Activated CD4-positive, alpha-beta T cell treated with anti-CD3 and anti-CD28 coated beads, Interleukin-2, amount 50 U/mL, for 24 hours (primary cell): ENCODE results near the gene CTRL.

ENCODE experiments used
- DNase-seq, 2 donors: peaks; one replicate each; pipeline ENCODE4 v3.0.0-alpha.2; 2020; ENCODE audit warnings: low read depth in 1 of 2, low spot score in 1 of 2

Gene CTRL

DNA sequence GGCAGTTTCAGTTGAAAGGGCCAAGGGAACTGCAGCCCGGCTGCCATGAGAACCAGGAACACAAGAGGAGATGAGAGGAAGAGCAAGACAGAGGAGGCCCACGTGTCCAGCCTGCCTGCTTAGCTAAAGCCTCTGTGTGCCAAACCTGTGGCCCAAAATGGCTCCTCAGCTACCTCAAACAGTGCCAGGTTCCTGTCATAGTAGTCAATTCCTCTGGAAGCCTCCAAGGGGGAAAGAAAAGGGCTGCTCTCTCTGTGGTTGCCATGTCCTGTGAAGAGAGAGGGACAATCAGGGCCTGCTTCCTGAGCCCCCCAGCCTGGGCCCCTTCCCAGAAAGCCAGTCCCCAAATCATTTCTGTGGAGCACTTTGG lies 31.6 kb upstream of the CTRL start:
- DNase-seq: no peak

DNA sequence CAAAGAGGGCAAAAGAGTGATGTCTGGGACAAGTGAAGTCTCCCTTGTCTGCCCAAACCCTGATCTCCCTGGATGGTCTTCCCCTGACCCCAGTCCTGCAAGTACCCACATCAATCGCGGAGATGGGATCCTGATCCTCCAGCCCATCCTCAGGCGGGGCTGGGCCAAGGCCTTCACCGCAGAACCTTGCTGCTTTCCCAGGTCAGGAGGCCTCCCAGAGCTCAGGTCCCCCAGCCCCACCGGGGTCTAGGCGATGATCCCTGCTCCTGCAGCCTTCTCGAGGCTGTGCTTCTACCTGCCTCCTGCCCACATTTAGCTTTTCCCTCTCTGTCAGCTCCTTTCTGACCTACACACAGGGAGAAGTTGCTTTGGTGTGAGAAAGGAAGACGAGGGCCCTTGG lies 30.5 kb upstream of the CTRL start:
- no peak for DNase-seq

DNA sequence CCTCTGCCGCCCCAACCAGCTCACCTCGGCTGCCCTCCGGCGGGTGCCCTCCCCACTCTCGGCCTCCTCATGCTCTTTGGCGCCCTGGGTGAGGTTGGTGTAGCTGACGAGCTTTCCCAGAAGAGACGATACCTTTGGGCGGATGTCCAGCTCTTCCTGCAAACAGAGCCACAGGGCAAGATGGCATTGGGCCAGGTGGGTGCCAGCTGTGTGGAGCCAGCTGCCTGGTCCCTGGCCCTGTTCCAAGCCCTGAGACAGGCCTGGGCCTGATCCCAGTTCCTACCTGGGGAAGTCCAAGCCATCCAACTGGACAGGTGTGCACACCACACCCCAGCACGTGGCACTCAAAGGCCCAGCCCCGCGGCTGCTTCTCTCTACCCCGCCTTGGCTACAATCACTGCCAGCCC lies 29.9 kb upstream of the CTRL start:
- no peak for DNase-seq

DNA sequence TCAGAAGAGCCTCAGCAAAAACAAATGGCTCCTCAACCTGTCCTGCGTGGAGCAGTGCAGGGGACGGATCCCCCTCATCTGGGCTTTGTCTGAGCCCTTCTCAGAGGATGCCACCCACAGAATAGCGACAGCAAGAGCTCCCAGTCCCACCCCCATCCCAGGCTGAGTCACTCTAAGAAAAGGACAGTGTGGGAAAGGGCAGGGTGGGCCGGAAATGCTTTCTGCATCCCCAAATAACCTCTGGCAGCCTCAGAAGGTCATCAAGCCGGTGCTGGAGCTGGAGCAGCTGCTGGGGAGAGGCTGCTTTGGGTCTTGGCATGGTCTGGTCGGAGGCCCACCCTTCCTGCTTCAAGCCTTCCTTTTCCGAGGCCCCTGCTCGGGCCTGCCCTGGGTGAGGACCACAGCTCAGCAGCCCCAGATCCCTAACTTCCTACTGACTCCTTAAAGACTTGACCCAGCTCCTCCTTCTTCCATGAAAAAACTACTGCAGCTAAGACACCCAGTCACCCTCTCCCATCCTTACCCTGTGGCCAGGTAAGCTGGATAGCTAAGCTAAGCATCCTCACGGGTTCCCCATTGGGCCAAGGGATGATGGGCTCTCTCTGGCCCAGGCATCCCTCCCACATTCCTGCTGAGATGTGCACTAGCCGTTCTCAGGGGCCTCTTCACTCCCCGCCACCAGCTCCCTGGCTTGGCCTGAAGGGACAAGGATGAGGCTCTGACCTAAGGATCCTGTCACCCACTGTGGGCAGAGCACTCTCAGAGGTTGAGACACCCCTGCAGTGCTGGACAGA lies 28.1 kb upstream of the CTRL start:
- no peak for DNase-seq

DNA sequence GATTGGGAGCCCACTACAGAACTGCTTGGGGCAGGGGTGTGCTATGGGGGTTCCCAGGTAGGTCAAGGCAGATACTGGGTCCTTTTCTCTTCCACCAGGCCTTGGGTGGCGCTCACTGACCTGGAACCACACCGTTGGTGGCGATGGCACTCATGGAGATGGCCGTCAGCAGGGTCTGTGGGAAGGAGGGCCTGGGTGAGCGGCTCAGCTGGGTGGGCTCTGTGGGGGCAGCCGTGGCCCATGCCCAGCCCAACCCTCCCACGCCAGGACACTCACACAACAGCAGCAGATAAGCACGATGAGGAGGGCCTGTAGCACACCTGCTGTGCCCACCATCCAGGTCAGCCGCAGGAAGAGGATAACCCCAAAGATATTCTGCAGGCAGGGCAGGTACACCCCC lies 26.0 kb upstream of the CTRL start:
- DNase-seq: no peak

DNA sequence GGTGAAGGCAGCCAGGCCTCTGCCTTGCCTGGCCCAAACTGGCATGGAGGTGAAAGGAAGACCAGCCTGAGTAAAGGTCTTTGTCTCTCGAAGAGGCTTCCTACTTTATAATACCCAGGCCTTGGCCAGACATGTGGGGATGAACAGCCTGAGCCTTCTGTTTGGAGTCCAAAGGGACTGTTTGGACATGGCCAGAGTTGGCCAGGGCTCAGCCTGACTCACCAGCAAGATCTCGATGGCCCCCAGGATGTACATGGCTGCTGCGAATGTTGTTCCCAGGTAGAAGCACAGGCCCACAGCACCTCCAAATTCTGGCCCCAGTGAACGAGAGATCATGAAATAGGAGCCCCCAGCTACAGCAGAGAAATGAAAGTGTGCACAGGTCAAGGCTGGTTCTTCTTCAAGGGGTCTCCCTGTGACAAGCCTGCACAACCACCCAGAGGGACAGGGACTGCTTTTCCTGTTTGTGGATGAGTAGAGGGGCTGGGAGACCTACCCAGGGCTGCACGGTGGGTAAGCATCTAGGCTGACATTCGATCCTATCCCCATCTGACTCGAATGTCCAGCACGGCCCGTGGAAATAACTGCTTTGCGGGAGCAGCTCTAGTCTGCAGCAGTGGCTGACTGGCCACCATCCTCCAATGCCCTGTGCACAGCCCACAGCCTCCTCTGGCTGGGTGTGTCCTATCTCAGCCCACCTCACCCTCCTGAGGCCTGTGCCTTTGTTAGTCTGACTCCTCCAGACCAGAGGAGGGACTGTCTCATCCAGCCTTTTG lies 22.9 kb upstream of the CTRL start:
- DNase-seq: no peak

DNA sequence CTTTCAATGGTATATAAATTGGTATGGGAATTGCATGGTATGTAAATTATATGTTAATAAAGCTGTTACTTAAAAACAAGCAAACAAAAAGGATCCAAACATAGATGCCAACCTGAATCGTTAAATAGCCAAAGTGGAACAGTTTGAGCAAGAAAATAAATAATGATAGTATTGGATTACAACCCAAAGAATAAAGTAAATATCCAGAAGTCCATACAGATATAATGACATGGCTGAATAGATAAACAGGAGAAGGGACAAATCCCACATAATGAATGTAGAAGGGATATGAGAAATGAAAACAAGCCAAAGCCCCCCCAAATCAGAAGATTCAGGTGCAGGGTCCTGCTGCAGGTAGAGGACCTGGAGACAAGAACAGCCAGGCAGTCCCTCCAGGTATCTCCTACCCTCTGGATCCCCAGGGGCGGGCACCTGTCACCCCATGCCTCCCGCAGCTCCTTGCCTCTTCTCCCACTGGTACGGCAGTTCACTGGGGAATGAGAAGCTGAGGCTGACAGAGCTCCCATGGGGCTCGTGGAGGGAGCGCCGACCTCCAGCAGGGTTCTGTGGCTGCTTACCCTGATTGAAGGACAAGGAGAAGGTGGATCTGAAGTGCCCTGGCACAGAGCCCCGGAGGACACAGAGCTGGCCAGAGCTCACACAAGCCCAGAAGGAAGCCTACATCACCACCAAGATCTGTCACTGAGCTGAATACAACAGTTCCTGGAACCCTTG lies 22.1 kb upstream of the CTRL start:
- no peak for DNase-seq

DNA sequence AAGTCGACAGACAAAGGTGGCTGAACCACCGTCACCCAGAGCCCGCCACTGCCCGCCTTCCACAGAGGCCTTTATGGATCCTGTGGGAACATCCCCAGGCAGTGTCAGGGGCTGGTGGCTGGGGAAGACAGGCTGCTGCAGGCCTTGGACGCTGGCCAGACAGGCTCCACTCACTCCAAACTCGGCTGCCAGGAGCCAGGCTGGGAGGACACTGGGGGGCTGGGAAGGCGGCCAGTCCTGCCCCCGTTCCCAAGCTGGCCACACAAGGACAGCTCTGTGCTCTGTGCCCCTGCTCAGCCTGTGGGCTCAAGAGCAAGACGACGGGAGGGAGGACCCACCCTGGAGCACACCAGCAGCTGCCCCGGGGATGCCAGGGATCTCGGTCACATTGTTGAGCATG lies 19.8 kb upstream of the CTRL start:
- DNase-seq: no peak

DNA sequence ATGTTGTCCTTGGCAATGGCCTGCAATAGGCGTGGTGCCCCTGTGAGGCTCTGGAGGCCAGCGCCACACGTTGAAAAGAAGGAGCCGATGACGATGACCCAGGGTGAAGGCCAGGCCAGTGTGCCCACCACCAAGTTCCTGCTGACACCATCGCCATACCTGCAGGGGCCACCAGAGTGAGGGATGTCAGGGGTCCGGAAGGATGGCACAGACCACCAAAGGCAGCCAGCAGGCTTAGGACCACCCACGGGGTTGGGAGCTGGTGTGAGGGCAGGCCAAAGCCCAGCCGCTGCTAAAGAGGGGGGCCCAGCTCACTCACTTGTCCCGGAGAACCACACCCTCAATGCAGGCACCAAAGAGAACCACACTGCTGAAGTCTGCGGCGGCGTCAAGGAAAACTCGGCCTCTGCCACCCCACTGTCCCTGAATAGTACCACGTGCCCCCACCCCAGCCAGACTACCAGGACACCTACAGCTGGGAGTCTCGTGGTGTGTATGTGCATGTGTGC lies 18.7 kb upstream of the CTRL start:
- DNase-seq: no peak

DNA sequence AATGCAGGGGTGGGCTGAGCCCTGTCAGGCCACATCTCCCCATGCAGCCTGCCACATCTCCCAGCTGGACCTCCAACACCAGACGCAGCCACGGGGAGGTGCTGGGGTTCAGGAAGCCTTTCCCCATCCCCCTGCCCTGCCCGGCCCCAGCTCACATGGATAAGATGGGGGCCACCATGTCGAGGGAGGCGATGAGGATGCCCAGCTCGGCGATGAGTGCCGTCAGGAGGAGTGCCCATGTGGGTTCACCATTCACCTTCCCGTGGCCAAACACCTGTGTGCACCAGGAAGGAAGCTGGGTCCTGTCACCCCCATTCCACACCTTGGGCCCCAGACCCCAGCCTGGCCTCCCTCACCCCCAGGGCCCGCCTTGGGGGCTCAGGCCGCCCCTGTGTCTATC lies 18.0 kb upstream of the CTRL start:
- no peak for DNase-seq

DNA sequence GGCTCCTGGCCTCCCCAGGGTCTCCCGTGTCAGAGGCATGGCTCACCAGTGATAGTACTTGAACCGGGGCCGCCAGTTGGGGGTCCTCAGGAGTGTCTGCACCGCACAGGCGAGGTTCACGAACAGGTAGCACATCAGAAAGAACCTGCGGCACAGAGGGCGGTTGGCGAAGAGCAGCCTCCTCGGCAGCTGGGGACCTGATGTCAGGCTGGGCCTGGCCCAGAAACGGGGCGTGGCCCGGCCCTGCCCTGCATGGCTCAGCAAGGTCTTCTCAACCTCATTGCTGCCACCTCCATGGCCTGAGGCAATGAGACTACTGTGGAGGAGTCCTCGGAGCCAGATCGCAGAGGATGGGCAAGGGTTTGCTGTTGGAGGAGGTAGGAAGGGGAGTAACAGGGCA lies 16.4 kb upstream of the CTRL start:
- no peak for DNase-seq

DNA sequence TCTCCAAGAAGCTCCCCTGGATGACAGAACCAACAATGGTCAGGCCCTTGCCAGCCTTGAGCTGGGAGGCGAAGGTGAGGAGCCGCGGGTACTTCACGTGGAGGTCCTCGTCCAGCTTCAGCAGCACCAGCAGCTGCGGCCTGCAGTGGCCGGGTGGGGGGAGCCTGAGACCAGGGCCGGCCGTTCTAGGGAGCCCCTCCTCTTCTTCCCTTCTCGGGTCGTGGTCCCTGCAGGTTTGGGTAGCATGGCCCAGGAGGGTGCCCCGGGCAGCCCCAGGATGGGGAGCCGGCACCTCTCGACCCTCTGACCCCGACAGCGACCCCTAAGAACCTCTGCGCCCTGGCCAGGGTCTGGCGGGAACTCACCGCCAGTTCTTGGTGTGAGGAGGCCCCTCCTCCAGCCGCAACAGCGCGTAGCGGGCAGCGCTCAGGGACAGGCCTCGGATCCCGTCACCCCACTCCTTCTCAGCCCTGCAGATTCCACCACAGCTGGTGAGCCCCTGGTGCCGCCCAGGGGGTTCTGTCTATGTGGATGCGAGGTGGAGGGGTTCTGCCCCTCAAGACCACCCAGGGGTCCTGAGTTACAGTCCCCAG lies 15.4 kb upstream of the CTRL start:
- no peak for DNase-seq

DNA sequence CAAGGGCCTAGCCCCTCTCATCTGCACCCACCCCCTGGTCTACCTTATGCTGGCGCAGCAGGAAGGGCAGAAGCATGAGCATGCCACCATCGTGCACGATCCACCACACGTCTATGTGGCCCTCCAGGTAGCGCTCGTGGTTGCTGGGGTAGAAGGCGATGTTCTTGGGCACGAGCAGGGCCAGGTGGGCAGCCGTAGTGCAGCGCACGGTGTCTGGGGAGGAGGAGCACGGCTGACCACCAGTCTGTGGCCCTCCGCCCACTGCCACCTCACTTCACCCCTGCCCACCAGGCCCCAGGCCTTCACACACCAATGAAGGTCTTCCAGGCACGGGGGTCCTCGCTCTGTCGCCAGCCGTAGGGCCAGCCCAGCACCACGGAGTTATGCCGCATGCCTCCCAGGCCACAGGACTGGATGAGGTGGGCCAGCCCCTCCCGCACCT lies 14.5 kb upstream of the CTRL start:
- DNase-seq: no peak

DNA sequence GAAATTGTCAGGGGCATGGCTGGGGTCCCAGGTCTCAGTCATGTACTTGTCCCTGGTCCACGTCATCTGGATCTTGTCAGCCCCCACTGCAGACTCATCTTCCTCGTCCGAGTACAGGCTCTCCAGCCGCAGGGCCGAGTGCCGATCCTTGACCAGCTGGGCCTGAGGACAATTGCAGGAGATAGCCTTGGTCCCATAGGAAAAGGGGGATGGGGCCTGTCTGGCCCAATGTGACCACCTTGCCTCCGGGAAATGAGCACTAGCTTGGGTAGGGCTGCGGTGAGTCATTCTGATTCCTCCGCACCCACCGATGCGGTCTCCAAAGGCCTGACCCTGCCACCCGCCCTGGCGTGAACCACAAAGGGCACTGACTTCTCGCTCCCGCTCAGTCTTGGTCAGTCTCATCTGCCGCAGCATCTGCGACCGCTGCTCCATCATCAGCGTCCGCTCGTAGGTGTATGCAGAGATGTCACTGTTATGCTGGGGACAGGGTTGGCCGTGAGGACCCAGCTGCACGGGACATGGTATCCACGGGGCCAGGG lies 13.8 kb upstream of the CTRL start:
- no peak for DNase-seq

DNA sequence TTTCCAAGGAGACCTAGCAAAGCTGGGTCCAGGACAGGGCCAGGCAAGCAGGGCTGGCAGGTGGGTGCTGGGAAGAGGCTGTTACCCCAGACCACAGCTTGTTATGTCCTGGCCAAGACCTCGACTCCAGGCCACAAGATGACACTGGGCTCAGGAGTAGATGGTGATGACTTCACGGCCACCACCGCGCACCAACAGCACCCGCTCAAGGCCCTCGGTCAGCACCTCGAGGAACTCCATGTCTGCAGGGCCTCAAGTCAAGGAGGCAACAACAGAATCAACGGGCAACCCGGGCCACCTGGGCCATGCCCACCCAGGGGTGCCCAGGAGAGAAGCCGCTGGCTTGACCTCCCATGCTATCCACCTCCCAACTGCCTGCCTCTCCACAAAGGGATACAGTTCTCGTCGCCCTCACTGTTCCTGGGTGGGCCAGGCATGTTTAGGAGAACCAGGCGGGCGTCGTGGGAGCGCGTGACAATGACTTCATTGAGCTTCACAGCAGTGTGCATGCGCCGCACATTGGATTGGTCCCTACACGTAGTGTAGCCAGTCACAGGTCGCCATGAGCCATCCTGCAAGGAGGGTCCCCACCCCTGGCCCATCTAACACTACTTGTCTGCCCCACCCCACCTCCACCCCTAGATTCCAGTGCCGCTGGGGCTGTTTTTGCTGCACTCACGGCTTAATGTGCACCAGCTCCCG lies 13.2 kb upstream of the CTRL start:
- no peak for DNase-seq

DNA sequence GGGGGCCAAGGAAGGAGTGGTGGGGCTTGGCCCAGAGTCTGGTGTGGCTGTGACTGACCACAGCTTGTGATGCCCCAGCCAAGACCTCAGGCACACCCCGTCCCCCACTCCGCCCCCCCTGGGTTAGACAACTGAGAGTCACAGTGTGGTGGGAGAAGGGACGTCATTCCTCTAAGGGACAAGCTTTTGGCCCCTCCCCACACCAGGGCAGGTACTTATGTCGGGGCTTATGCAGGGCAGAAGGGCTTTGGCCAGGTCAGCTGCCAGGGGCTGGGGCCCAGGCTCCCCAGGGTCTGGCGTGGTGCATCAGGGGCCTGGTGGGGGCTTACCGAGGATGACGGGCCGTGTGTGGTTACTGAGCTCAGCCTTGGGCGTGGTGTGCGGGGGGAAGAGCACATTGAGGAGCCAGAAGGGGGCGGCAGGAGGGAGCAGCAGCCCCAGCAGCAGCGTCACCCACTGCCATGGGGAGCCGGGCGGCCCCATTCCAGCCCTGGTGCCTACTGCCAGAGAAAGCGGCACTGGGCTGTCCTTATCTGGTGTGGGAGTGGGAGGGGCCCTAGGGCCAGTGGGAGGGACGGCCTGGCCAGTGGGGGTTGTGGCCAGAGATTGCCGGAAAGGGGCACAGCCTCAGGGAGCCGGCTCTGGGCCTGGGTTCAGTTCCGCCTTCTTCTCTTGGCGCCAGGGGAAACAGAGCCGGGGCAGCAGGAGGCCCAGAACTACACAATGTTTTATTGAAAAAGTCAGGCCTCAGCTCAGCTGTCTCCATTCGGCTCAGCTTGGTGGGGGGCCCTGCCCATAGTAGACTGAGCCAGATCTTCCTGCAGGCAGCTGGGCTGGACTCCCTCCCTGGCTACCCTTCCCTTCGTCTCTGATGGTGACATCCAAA lies 12.2 kb upstream of the CTRL start, which contains the start of gene LCAT:
LCAT (minus strand) TSS at position 502 of the 886 bp plus-strand sequence; CDS start at position 483, 19 bp downstream.
- no peak for DNase-seq

DNA sequence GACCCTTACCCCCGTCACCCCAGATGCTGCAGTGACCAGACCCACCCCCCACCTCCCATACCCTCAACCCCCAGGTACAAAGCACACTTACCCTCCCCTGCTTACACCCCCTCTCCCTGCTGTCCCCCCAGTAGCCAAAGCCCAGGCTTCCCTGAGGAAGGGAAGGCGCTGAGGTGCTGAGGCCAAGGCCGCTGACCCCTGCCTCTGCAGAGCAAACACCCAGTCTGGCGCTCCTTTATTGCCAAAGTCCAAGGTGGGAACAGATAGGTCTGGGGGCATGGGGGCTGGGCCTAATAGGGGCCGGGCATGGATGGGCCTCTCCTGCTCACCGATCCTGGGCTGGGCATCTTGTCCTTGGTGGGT lies 11.6 kb upstream of the CTRL start:
- DNase-seq: no peak

DNA sequence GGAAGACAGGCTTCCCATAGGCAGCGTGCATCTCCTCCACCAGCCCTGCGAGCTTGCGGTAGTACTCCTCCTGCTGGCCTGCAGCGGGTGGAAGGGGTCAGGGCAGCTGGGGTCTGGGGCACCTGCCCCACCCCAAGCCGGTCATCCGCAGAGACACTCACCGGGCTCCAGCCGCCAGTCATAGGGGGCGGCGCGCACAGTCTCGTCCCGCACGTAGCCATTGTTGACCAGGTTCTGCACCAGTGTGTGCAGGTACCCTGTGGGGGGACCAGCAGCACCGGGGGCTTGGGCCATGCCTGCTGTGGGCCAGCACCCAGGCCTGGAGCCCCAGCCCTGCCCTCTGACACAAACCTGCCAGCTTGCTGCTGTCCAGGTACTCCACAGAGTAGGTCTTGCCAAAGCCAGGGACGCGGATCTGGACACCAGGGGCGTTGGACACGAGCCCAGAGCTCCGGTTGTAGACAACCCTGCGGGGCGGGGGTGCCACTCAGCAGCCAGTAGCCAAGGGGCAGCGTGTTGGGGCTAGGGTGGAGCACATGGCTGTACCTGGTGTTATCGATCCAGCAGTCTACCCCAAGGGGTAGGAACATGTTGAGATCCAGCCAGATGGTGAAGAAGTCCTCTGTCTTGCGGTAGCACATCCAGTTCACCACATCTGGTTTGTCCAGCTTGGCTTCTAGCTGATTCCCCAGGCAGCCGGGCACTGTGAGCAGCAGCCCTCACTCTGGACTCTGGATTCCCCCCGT lies 11.0 kb upstream of the CTRL start:
- no peak for DNase-seq

DNA sequence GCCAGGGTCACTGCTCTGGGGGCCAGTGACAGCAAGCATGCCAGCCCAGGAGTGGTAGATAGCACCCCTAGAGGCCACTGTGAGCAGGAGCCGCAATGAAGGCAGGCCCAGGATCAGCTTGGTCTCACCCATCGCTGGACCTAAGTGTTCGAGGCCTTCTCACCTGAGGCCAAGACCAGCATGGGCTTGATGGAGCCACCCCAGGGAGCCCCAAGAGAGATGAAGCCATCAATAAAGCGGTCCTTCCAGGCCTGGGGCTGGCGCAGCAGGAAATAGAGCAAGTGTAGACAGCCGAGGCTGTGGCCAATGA lies 10.5 kb upstream of the CTRL start:
- DNase-seq: no peak
